OCI-LY1 (cell line): ENCODE measurements around the gene LIF.

ENCODE experiments used
- H2AFZ ChIP-seq: fragments of 200-600 bp; sonication (generic), shearing (Covaris generic); 2 replicates; pipeline ENCODE4 v1.6.0; 2014; ENCODE audit warnings: antibody characterized with exemption, mild to moderate bottlenecking, low read length
- H3F3A ChIP-seq: fragments of 200-600 bp; sonication (generic), shearing (Covaris generic); 2 replicates; pipeline ENCODE4 v1.6.0; 2014; ENCODE audit warnings: mild to moderate bottlenecking, antibody characterized with exemption, low read length, moderate library complexity; ENCODE audit not compliant: insufficient read depth
- H3K27ac ChIP-seq: fragments of 200-600 bp; sonication (generic); 2 replicates; pipeline ENCODE4 v1.5.1; 2014; ENCODE audit warnings: low read length, mixed run types, mild to moderate bottlenecking, low read depth; ENCODE audit not compliant: poor library complexity, severe bottlenecking
- H3K27me3 ChIP-seq: fragments of 200-600 bp; sonication (generic); 2 replicates; pipeline ENCODE4 v1.6.0; 2014; ENCODE audit warnings: antibody characterized with exemption, mild to moderate bottlenecking, low read length, moderate library complexity; ENCODE audit not compliant: insufficient read depth
- H3K36me3 ChIP-seq: fragments of 200-600 bp; sonication (generic); 2 replicates; pipeline ENCODE4 v1.6.1; 2014; ENCODE audit warnings: mild to moderate bottlenecking, antibody characterized with exemption, low read length, moderate library complexity, mixed read lengths; ENCODE audit not compliant: insufficient read depth
- H3K4me1 ChIP-seq: fragments of 200-600 bp; sonication (generic); 2 replicates; pipeline ENCODE4 v1.5.1; 2014; ENCODE audit warnings: mild to moderate bottlenecking, low read length, moderate library complexity; ENCODE audit not compliant: insufficient read depth, severe bottlenecking
- H3K4me2 ChIP-seq: fragments of 200-600 bp; sonication (generic), shearing (Covaris generic); 2 replicates; pipeline ENCODE4 v1.6.1; 2014; ENCODE audit warnings: low read length
- H3K4me3 ChIP-seq: fragments of 200-600 bp; sonication (generic); 2 replicates; pipeline ENCODE4 v1.5.1; 2014; ENCODE audit warnings: low read length, low read depth, mild to moderate bottlenecking, mixed read lengths; ENCODE audit not compliant: poor library complexity, severe bottlenecking
- H3K79me2 ChIP-seq: fragments of 200-600 bp; shearing (Covaris generic); 2 replicates; pipeline ENCODE4 v1.6.1; 2016; ENCODE audit warnings: mixed run types, low read length, mixed read lengths; ENCODE audit not compliant: insufficient read depth
- H3K9ac ChIP-seq: fragments of 200-600 bp; sonication (generic), shearing (Covaris generic); 2 replicates; pipeline ENCODE4 v1.6.1; 2014; ENCODE audit warnings: mild to moderate bottlenecking, low read length, mixed read lengths
- H3K9me2 ChIP-seq: fragments of 200-600 bp; sonication (generic), shearing (Covaris generic); 2 replicates; pipeline ENCODE4 v1.6.1; 2014; ENCODE audit warnings: low read depth, mild to moderate bottlenecking, low read length, mixed read lengths
- H3K9me3 ChIP-seq: fragments of 200-600 bp; shearing (Covaris generic); 2 replicates; pipeline ENCODE4 v1.6.1; 2014; ENCODE audit warnings: low read length, mixed read lengths
- H4K20me1 ChIP-seq: fragments of 200-600 bp; sonication (generic), shearing (Covaris generic); 2 replicates; pipeline ENCODE4 v1.6.0; 2016; ENCODE audit warnings: mild to moderate bottlenecking, low read length; ENCODE audit not compliant: insufficient read depth
- CTCF ChIP-seq: fragments of 200-600 bp; sonication (generic), shearing (Covaris generic); IDR thresholded peaks from 2 replicates; pipeline ENCODE4 v1.5.1; 2017; ENCODE audit warnings: mild to moderate bottlenecking, antibody characterized with exemption, low read length, moderate library complexity, mixed read lengths
- EZH2 ChIP-seq: fragments of 200-600 bp; sonication (generic), shearing (Covaris generic); IDR thresholded peaks from 2 replicates; pipeline ENCODE4 v1.8.0; 2017; ENCODE audit warnings: borderline replicate concordance, mixed run types, mild to moderate bottlenecking, antibody characterized with exemption, low read length, moderate library complexity, mixed read lengths

Gene LIF

DNA sequence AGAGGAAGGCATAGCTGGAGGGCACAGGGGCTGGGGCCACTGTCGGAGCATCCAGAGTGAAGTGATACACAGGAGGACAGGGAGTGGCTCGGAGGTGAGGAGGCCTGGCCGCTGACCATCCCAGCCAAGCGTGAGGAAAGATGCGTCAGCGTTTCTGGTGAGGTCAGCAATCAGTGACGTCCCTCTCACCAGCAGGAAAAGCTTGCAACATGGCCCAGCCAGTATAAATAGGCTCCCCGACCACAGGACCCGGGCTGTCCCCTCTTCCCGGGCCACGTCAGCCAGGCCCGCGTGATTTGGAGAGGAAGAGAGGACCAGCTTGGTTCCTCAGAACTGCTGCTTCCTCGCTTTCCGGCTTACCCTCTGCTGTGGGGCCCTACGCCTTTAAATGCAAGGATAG, 24.3 kb upstream of the LIF start:
- no peak overlapping the region for H3K27ac ChIP-seq
- TF ChIP-seq CTCF = no peak
- TF ChIP-seq EZH2 = no peak
- H3K4me3 ChIP-seq = no peak overlapping the region
- H3K9me3 ChIP-seq = no peaks in the 10 kb centered on the region
- no peak overlapping the region for H2AFZ ChIP-seq
- no peaks in the 10 kb centered on the region for H3K36me3 ChIP-seq
- peaks cover 6% of the 10 kb centered on the region; the same call in 1 of the 2 replicates for H3K27me3 ChIP-seq
- H3K9ac ChIP-seq = no peak overlapping the region
- H3K4me2 ChIP-seq = no peak overlapping the region
- no peaks in the 10 kb centered on the region for H4K20me1 ChIP-seq
- no peaks in the 10 kb centered on the region for H3K79me2 ChIP-seq
- peaks cover 16% of the 10 kb centered on the region for H3K4me1 ChIP-seq
- no peaks in the 10 kb centered on the region for H3K9me2 ChIP-seq
- H3F3A ChIP-seq = no peaks in the 10 kb centered on the region

DNA sequence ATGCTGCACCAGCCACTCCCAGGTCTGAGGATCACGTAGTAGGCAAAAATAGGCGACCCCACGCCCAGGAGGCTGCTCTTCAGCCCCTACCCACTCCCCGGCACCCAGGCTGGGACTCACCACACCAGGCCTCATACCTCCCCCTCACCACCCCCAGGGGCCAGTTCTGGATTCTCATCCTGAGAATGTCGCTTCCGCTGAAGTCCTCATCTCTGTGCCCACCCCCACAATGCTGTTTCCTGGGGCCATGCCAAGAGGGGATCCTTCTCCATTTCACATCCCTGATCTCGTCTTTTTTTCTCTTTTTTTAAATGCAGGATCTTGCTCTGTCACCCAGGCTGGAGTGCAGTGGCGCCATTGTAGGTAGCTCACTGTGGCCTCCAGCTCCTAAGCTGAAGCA, 21.8 kb upstream of the LIF start:
- no peaks in the 10 kb centered on the region for H3F3A ChIP-seq
- H3K27ac ChIP-seq = no peak overlapping the region
- peaks cover 17% of the 10 kb centered on the region for H3K4me1 ChIP-seq
- H3K9me3 ChIP-seq = no peaks in the 10 kb centered on the region
- no peak overlapping the region for H3K9ac ChIP-seq
- no peaks in the 10 kb centered on the region for H4K20me1 ChIP-seq
- TF ChIP-seq CTCF = no peak
- TF ChIP-seq EZH2 = no peak
- H3K9me2 ChIP-seq = no peaks in the 10 kb centered on the region
- no peaks in the 10 kb centered on the region for H3K36me3 ChIP-seq
- H3K79me2 ChIP-seq = no peaks in the 10 kb centered on the region
- no peak overlapping the region for H3K4me3 ChIP-seq
- H3K4me2 ChIP-seq = no peak overlapping the region
- H3K27me3 ChIP-seq = no peaks in the 10 kb centered on the region
- no peak overlapping the region for H2AFZ ChIP-seq

GRCh38 chr22:30267382-30268302, 21.1 kb upstream of the LIF start:
- Histone ChIP-seq H3K9me3 (no peaks in the 10 kb centered on the region), H3F3A (no peaks in the 10 kb centered on the region), H2AFZ (no peak overlapping the region), H3K4me1 (peaks cover 17% of the 10 kb centered on the region), H3K36me3 (no peaks in the 10 kb centered on the region), H3K9ac (no peak overlapping the region), H3K79me2 (no peaks in the 10 kb centered on the region), H3K9me2 (no peaks in the 10 kb centered on the region), H3K4me2 (peak overlapping the region; percentile 81; the same call in 1 of the 2 replicates), H3K27me3 (no peaks in the 10 kb centered on the region), H3K27ac (no peak overlapping the region), H3K4me3 (no peak overlapping the region), H4K20me1 (no peaks in the 10 kb centered on the region)
- TF ChIP-seq EZH2 (no peak), CTCF (no peak)
